ENCODE results near the gene KIZ.

DNA sequence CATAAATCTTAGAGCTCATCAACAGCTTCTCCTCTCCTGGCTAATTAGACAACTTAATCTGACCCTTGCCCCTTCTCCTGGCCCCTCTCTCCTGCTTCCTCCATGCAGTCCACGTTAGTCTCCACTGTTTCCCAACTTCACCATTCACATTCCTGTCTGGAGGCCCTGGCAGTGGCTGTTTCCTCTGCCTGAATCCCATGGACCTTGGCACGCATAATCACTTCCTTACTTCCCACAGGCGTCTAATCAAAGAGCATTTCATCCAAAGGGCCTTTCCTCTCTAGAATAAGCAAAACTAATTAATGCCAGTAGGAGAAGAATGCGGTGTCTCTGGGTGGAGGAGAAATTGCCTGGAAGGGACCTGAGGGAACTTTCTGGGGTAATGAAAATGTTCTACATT lies 160.9 kb downstream of the KIZ start:
- no peak for TF ChIP-seq TAF1 (IDR thresholded peaks at IDR 0.05; ENCODE audit: borderline replicate concordance, insufficient read depth, low read length)
- TF ChIP-seq, protein P1, sequence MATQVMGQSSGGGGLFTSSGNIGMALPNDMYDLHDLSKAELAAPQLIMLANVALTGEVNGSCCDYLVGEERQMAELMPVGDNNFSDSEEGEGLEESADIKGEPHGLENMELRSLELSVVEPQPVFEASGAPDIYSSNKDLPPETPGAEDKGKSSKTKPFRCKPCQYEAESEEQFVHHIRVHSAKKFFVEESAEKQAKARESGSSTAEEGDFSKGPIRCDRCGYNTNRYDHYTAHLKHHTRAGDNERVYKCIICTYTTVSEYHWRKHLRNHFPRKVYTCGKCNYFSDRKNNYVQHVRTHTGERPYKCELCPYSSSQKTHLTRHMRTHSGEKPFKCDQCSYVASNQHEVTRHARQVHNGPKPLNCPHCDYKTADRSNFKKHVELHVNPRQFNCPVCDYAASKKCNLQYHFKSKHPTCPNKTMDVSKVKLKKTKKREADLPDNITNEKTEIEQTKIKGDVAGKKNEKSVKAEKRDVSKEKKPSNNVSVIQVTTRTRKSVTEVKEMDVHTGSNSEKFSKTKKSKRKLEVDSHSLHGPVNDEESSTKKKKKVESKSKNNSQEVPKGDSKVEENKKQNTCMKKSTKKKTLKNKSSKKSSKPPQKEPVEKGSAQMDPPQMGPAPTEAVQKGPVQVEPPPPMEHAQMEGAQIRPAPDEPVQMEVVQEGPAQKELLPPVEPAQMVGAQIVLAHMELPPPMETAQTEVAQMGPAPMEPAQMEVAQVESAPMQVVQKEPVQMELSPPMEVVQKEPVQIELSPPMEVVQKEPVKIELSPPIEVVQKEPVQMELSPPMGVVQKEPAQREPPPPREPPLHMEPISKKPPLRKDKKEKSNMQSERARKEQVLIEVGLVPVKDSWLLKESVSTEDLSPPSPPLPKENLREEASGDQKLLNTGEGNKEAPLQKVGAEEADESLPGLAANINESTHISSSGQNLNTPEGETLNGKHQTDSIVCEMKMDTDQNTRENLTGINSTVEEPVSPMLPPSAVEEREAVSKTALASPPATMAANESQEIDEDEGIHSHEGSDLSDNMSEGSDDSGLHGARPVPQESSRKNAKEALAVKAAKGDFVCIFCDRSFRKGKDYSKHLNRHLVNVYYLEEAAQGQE (IDR thresholded peaks at IDR 0.05; ENCODE audit: insufficient read depth in 1 of 2, low read depth in 2 of 2, low read length in 2 of 2) = no peak
- TF ChIP-seq SIN3A (IDR thresholded peaks at IDR 0.05; ENCODE audit: borderline replicate concordance, insufficient read depth, low read length) = no peak

Data from PFSK-1 (cell line).